Placental epithelial cell (primary cell): ENCODE measurements around the gene ARG2. TPM values are rescaled to one million over a fixed set of nuclear protein-coding genes. Genes with fewer than 3 reads are reported as not detected.

Experiments used
- small RNA-seq: library from RNA; depleted of rRNA; stranded (forward); fragments of <200 nt; gene quantifications from one replicate; pipeline ENCODE3, GENCODE V24; 2012
- total RNA-seq: library from RNA; depleted of rRNA; stranded (reverse); fragments of >200 nt; gene quantifications from 2 replicates; pipeline ENCODE4 v1.2.3, GENCODE V29; 2012

The ARG2 gene
- 0.79 and 1.7 TPM in 2 replicates for total RNA-seq

GRCh38 chr14:67619446-67620216 is at the start of gene ARG2:
Gene ARG2 (plus strand): TSS chr14:67619920. CDS start chr14:67619978, 58 bp downstream.

GRCh38 chr14:67599698-67600561 is 19.8 kb upstream of the ARG2 start, which contains the start of gene PIGH:
Gene PIGH (minus strand): TSS chr14:67600268. CDS start chr14:67600203, 65 bp downstream.

GRCh38 chr14:67674480-67675218 is 54.9 kb downstream of the ARG2 start, which contains the start of gene VTI1B:
Gene VTI1B (minus strand): TSS chr14:67674632. CDS start chr14:67674489, 143 bp downstream.

GRCh38 chr14:67695394-67695949 is 75.8 kb downstream of the ARG2 start, which contains the start of gene RDH11:
Gene RDH11 (minus strand): TSS chr14:67695764. CDS start chr14:67695703, 61 bp downstream.

Small RNA genes lying within 50 kb of the gene (small RNA-seq; reads per million reads assigned to genes)
- gene AL132640.3 = not detected
- not detected for gene RF00019
- gene RNA5SP386 = not detected

Other genes starting within 250 kb of the ARG2 start
- gene PLEK2, start 207.8 kb upstream of the ARG2 start, total RNA-seq = 22.4 and 26.7 TPM in 2 replicates
- gene TMEM229B, start 131.2 kb upstream of the ARG2 start, total RNA-seq = under 0.01 and 0.22 TPM in 2 replicates
- gene PLEKHH1, start 86.6 kb upstream of the ARG2 start, total RNA-seq = 1.2 and 1.4 TPM in 2 replicates
- gene PIGH, start 19.7 kb upstream of the ARG2 start, total RNA-seq = 15.8 and 19.2 TPM in 2 replicates
- 49.2 and 55.0 TPM in 2 replicates for gene VTI1B, start 54.7 kb downstream of the ARG2 start, total RNA-seq
- gene RDH11, start 75.8 kb downstream of the ARG2 start, total RNA-seq = 27.5 and 87.1 TPM in 2 replicates
- not detected in 2 replicates for gene RDH12, start 82.0 kb downstream of the ARG2 start, total RNA-seq
- gene ZFYVE26, start 196.7 kb downstream of the ARG2 start, total RNA-seq = 18.8 and 37.6 TPM in 2 replicates
- 20.2 and 23.6 TPM in 2 replicates for gene RAD51B, start 199.9 kb downstream of the ARG2 start, total RNA-seq